ENCODE data around the gene HS6ST1.
"Not testable (repeated sequence)": the region's sequence is repeated elsewhere in the genome, so short reads cannot be mapped to it uniquely, and the experiment has no call there.

Gene HS6ST1

DNA sequence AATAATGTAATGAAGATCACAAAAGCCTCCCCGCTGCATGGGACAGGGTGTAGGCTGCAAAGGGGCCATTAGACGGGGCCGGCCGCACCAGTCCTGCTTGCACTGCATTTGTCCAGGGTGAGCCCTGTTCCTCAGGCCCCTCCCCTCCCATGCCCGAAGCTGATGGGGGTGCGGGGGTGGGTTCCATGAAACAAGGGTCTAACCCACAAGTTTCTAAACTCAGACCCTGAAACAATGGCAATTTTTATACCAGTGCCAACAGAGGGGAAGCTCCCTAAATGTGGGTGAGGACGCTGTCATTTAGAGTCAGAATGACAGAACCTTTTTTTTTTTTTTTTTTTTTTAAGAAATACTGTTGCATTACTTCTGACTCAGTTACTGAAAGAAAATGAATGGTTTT lies 39.7 kb downstream of the HS6ST1 start:
- DNase-seq = no peak

DNA sequence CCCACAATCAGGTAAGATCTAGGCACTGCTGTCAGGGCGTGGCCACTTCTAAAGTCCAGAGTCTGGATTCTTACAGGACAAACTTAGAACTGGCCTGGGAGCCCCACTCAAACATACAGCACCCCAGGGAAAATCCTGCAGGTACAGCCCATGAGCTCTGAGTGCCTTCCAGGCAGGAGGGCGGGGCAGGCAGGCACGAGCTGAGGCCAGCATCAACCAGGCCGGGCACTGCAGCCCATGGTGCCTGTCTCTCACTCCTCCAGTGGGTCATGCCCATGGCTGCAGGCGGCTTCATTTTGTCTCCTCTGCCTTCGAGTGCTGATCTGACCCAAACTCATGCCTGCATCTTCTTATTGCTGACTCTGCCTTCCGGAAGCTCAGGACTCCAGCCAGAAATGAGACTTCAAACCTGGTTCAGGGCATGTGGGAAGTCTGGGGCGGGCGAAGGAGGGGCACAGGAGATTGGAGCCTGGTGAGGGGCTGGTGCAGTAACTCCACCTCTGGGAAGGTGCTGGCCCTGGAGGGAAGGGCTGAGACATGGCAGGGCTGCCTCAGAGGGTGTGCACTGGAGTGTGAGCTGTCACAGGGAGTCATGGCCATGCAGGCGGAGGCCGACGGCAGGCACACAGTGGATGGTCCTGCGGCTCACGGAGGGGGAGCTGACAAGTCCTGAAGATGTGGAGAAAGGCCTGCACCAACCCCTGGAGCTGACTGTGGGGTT lies 40.5 kb downstream of the HS6ST1 start:
- DNase-seq = no peak

DNA sequence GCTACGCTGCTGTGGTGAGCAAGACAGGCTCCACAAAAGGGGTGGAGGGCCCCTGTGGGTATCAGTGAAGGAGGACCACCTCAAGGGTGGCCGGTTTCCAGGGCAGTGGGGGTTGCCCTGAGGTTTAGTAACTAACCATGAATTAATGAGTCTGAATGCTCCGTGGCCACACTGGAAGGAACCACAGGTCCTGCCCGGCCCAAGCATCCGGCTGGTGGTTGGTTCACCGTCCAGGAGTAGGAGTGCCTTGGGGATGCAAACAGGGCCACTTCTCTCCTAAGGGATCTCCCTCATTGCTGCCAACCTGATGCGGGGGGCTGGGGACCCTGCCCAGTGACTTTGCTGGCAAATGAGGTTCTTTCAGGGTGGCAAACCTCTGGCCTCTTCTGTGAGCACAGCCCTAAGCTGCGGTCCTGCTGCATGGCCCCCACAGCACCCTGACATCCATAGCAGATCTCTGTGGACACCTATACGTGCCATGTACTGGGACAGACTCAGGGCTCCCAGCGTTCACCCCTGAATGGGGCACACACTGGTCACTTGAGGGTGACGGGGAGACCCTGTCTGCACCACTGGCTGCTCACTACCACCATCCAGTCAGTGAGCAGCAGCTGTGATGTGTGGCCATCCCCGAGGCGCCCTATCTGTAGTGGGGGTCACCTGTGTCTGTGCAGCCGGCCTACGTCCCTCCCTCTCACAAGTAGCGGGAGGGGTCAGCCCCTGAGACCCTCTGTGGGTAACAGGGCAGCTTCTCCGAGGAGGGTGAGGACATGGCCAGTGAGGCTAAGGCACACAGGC lies 41.6 kb downstream of the HS6ST1 start:
- DNase-seq = peak; percentile 23

DNA sequence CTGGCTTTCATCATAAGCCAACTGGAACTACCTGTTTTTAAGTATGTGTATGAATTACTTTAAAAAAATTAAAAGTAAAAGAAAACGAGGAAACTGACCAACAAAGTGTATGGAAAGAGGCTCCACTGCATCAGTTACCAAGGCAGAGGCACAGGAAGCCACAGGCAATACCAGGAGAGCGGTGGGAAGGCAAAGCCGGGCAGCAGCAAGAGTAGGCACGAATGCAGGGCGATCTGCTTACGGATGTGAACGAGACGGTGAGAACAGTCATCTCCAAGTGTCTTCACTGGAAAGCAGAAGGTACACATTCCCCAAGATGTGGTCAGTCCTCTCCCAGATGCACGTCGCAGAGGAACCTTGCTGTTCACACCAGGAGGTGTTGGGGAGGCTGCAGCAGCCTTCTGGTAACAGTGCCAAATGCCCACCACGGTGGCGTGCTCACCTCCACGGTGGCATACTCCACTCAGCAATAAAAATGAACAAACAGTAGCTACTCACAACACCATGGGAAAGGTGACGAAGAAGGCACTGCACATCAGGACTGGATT lies 43.1 kb downstream of the HS6ST1 start:
- no peak for DNase-seq

DNA sequence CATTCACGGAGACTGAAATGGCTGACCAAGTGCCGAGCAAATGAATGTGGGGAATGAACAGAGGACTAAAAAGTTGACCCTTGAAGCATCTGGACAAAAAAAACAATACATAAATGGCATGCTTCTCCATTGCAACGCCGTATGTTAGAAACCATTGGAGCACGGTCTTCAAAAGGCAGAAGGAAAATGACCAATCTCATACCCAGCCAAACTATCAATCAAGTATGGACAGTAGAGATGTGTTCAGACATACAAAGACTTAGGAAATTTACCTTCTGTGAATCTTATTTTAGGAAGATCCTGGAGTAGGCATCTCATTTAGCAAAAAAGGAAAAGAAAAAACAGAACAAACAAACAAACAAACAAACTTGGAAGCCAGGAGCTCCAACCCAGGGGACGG lies 44.5 kb downstream of the HS6ST1 start:
- DNase-seq = no peak

DNA sequence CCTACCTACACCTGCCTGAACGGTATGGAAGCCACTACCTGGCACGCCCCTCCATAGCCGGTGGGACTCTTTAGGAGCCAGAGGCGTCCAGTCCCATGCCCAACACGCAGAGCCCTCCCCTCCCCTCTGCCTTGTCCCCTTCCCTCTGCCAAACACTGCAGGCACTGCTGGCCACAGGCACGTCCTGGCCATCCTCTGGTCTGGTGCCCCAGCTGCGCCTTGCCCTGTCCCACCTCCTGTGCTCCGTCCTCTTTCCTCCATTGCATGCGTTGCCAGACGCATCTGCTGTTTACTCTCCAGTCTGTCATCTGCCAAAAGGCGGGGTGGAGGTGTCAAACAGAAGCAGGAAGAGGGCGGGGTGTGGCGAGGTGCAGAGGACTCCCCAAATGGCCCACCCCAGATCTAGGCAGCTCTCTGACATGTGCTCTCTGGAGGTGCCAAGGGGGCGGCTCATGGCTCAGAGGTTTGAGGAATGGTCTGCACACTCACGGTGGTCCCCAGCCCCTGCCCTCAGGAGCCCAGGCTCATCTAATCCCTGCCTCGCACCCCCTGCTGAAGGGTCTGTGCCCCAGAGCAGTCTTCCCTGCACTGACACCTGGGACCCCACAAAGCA lies 45.1 kb downstream of the HS6ST1 start:
- no peak for DNase-seq

DNA sequence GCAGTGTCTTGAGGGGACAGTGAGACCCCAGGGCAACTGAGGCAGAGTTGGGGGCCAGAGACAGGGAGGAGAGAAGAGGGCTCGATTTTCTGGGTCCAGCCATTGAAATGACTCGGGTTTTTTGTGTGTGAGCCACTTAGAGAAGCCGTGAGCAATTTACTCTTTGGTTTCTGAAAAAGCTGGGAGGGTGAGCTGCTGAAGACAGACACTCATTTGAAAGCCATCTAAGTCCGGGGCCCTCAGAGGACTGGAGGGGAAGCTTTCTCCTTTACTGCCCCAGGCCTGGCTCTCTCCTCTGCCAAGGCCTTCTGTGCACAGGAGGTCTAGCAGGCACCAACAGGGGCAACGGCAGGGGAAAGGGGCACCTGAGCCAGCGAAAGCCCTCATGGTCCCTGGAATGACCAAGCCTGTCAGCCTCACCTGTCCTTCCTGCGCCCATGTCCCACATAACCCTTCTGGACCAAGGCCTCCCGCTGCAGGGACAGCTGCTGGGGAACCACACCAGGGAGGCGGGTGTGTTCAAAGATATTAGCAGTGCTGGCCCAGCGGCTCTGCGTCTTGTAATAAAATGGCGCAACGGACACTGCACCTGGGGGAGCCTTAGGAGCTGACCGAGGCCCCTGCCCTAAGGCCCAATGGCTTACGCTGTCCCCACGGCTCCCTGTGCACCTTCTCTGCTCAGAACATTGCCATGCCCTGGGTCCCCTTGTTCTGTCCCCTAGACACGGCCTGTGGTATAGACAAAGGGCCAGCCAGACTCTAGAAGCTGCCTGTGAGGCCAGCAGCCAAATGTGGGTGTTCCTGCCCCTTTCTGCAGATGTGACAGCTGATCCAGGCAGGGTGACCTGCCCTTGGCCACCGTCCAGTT lies 45.8 kb downstream of the HS6ST1 start:
- no peak for DNase-seq

DNA sequence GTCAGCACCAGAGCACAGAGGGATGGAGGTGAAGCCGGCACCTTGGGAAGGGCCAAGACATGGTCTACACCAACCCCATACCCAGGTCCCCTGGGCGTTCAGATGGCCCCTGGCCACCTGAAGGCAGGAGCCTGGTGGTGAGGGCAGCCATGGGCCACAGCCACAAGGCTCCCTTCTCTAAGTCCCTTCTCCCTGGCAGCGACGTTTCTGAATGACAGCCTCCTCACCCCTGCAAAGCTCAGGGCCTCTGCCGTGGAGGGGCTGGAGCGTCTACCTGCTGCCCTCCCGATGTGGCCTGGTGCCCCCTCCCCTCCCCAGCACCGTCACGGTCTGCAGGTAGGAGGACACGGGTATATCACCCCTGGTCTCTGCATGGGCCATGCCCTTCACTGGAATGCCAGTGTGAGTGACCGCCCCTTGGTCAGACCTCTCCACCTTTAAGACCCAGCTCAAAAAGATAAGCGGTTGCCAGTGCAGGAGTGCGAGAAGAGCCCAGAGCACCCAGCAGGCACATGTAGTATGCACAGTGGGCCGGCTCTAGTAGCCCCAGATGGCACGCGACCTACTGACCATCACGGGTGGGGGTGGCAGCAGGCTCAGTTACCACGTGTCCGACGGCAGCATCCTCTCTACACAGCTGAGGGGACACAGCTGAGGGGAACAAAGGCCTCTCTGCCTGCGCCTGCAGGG lies 46.6 kb downstream of the HS6ST1 start:
- DNase-seq = no peak

DNA sequence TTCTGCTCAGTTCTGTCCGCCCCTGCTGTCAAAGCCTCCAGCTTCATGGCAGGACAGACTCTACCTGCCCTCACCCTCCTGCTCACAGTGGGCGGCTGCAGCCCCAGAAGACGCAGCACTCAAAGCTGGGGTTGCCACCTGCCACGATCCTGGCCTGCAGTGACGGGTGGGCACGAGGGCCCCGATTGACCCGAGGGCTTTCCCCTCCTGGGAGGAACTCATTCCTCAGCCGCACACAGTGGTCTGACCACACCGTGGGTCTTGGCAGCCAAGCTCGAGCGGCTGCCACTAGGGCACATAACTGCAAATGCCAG lies 47.1 kb downstream of the HS6ST1 start:
- no peak for DNase-seq

DNA sequence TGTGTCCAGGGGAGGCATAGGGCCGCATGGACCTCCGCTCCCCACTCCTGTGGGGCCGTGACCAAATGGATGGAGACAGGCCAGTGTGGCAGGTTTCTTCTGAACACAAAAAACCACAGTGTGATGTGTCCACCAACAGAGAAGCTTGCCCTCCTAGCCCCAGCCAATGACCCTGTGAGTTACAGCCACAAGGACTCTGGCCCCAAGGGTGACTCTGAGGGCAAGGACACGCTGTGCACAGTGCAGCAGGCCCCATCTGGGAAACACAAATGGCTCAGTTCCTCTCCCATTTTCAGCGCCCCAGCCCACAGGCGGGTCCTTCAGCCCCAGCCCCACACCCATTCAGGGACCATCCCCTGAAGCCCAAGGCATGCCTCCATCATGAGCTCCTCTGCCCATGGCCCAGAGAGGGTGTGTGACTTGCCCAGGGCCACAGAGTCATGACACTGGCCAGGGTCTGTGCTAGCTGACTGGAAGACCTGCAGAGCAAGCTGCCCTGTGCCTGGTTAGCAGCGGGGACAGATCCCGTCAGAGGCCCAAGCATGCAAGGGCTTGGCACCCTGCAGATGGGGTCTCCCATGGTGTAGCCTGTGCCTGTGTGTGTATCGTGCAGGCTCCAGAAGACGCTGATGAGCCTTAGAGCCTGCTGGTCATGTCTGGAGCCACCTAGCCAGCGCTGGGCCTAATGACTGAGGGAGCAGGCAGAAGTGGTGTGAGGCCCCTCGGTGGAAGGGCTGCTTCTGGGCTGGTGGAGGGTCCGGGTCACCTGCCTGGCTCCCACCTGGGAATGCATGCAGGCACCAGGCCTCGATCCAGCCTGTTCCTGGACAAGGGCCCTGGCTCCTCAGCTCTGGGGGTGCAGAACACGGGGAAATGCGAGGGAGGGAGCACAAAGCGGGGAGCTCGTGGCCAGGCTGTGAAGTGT lies 47.7 kb downstream of the HS6ST1 start:
- DNase-seq = no peak

DNA sequence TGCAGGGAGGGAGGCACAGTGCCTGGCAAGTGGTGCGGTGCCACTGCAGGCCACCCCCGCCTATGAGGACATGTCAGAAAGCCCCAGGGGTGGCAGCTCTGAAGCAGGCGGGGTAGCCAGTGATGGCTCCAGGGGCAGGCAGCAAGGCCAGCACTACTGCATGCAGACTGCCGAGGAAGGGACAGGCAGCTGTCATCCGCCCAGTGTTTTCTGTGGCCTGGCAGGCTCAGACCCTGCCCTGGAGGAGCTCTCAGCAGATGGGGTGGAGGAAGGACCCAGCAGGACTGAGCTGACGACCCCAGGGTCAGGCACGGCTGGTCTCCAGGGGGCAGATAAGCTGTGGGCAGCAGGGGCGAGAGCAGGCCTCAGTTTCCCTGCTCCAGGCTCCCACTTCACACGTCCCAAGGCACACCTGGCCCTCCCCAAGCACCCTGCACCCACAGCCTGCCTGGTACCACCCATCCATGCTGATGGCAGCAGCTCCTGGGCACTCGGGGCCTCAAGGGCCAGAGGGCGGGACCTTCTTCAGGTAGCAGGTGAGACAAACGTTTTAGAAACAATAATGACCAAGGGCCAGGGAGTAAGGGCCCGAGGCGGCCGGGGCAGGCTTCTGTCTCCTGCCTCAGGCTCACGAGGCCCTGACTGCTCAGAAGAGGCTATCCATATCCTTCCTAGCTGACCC lies 48.5 kb downstream of the HS6ST1 start:
- no peak for DNase-seq

DNA sequence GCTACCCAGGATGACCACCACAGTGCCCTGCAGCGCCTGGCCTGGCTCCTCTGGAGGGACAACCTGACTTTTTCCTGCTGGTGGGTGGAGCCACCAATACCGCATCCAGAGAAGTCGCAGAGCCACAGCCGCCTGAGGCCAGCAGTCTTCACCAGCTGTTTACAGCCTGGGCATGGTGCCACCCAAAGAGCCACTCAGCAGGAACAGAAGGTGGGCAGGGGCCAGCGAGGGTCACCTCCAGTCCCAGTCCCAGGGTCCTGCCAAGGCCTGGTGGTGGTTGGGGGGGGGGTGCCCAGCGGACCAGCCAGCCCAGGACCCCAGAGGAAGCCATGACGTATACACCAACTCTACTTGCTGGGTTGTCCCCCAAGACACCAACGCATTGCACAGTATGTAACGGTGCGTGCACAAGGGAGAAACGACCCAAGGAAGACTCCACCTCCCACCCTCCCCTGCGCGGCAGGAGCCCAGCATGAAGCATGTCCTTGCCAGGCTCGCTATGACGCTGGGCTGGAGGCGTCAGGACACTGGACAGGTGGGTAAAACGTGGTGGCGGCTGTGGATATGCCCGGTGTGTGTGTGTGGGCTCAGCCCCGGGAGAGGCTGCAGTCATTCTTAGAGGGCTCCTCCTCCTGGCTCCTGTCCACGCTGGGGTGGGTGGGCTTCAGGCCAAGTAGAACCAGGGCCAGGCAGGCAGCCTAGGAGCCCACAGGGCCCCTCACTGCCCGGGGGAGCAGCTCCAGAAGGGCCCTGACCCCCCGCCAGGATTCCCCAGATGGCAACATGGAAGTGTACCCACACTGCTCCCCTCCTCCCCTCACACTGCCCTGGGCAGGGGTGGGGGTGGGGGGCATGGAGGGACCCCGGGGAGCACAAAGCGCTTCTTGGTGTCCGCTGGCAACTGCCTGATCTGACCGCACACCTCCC lies 49.3 kb downstream of the HS6ST1 start:
- no peak for DNase-seq

DNA sequence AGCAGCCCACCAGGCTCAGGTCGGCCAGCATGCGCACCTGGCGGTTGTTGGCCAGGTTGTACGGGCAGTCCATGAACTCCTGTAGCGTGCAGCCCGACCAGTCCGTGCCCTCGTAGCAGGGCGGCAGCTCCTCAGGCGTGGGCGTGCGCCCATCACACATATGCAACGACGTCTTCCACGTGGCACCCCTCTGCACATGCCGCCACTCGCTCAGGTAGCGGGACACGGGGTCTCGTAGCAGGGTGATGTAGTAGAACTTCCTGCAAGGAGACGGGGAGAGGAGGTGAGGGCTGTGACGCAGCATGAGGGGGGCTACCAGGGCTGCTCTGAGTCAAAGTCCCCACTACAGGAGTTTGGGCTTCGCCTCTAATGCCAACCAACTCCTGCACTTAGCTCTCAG lies 50.1 kb downstream of the HS6ST1 start:
- DNase-seq = not testable (repeated sequence)

DNA sequence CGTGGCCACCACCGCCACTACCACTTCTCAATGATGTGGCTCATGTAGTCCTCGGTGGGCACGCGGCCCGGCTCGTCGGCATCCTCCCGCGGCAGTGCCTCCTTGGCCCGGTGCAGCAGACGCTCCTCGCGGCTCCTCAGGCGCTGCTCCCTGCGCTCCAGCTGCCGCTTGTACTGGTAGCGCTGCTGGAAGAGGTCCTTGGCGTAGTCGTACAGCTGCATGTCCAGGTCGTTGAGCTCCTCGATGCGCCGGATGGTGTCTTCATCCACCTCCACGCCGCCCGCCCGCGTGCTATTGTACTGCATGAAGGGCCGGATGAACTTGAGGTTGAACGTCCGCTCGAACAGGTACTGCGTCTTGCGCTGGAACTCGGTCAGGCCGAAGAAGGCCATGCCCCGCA lies 50.5 kb downstream of the HS6ST1 start:
- not testable (repeated sequence) for DNase-seq

DNA sequence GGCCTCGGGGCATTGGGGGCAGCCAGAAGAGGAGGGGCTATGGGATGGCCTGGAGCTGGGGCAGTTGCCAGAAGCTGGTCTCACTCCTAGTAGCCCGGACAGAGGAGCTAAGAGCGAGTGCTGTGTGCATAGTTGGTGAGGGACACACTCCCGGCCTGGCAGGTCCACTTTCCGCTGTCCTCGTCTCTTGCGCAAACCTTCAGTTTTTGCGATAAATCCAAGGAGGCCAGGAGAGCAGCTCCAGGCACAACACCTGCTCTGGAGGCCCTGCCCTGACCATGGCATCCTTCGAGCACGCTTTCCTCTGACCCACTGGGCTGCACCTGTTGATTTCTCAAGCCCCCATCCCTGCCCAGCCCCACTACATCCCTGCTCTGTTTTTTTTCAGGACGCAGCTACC lies 51.0 kb downstream of the HS6ST1 start:
- not testable (repeated sequence) for DNase-seq

DNA sequence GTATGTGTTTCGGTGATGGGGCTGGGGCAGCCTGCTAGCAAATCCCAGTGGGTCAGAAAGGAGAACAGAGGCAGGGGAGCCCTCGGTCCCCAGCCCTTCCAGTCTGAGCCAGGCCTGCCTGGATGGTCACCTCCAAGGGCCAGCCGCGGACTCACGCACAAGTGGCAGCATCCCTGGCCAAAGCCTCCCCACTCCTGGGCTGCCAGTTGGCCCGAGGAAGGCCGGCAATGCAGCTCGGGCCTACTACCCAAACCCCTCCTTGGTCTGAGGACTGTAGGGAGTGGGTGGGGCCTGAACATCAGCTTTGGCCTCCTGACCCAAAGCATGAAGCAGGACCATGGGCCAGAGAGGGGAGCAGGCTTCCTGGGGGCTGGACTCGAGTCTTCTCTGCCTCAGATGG lies 51.5 kb downstream of the HS6ST1 start:
- not testable (repeated sequence) for DNase-seq

DNA sequence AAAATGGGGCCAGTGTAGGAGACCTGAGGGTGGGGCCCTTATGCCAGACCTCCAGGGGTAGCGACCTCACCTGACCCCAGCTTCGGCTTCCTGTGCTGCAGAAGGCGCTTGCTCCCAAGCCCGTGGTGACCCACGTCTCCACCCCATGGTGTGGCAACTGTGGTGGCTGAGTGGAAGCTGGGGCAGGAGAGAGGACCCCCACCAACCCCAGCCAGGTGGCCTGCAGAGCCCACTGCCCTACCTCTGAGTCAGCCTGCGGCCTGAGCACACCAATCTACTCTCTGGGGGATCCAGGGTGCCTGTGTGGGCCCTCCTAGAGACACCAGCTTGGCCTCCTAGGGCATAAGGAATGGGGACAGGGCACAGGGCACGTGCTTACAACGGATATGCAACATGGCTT lies 52.2 kb downstream of the HS6ST1 start:
- not testable (repeated sequence) for DNase-seq

DNA sequence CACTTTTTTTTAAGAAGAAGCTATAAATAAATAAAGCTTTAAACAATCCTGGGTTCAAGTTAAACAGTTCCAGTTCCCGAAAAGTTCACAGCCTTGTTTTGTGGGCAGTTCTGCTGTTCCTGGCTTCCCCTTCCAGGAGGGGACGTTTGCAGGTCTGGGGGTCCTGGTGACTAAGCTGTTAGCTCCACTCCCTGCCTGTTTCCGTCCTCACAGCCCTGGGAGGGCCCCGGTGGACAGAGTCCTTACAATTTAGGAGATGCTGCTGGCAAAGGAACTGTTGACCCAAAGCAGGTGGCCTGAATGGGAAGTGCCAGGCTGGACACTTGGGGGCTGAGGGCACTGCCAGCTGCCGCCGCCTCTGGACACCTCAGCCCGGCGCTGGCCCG lies 53.1 kb downstream of the HS6ST1 start:
- DNase-seq = not testable (repeated sequence)

DNA sequence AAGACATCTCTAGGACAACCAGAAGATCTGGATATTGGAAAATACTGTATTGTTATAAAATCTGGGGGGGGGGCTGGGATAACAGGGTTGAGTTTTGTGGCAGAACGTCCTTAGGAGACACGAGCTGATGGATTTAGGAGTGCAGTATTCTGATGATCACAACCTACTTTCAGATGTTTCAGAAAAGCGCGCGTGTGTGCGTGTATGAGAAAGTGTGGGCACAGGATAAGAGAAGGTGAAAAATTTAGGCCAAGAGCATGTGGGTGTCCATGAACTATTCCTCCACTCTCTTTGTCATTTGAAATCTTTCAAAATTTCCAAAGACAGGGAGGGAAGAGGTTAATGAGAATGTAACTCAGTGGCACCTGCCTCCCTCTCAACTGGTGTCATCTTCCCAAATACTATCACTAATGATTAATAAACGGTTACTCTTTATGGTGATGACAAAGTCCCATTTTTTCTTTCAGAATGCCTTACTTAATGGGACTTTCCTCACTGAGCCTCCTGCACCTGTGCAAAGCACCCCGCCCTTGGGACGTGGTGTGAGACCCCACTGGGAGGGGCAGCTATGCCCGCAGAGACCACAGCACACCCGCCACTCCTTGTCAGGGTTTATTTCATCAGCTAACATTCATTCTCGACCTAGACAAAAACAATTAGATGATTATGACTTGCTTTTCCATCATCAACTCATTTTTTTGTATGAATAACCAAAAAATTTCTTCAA lies 53.6 kb downstream of the HS6ST1 start:
- DNase-seq = no peak
